Peyer's patch (tissue), 4 donors: ENCODE data around the gene TTC27.

Experiments used
- POLR2A ChIP-seq, 2 donors: fragments of 450-650 bp; IDR thresholded peaks; one replicate each; pipeline ENCODE4 v1.5.1; 2017; ENCODE audit warnings: antibody characterized with exemption in 2 of 2, mild to moderate bottlenecking in 2 of 2, moderate library complexity in 2 of 2
- TF ChIP-seq, protein P1 (sequence below), 6 experiments: fragments of 450-650 bp in 4 of 6; fragments of 200-600 bp in 2 of 6; sonication (generic) in 1 of 6; IDR thresholded peaks; one replicate each; pipeline ENCODE4 v1.5.1; 2017 to 2019; ENCODE audit warnings: antibody characterized with exemption in 6 of 6, mild to moderate bottlenecking in 3 of 6, moderate library complexity in 1 of 6

DNA sequence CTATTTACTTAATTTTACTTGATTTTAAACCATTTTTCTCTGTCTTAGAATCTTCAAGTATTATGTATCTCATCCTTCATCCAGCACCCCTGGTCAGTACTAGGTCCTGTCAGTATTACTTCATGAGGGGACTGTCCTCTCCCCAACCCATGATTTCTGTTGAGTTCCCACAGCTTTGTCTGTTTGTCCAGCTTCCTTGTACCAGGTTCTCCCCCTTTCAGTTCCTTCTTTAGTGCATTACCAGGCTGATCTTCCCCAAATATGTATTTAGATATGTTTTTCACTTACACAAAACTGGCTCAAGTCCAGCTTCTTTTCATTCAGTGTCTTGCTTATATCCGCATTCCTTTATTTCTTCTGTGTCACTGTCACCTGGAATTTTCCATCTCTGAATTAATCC, 13.8 kb upstream of the TTC27 start:
- TF ChIP-seq, protein P1, sequence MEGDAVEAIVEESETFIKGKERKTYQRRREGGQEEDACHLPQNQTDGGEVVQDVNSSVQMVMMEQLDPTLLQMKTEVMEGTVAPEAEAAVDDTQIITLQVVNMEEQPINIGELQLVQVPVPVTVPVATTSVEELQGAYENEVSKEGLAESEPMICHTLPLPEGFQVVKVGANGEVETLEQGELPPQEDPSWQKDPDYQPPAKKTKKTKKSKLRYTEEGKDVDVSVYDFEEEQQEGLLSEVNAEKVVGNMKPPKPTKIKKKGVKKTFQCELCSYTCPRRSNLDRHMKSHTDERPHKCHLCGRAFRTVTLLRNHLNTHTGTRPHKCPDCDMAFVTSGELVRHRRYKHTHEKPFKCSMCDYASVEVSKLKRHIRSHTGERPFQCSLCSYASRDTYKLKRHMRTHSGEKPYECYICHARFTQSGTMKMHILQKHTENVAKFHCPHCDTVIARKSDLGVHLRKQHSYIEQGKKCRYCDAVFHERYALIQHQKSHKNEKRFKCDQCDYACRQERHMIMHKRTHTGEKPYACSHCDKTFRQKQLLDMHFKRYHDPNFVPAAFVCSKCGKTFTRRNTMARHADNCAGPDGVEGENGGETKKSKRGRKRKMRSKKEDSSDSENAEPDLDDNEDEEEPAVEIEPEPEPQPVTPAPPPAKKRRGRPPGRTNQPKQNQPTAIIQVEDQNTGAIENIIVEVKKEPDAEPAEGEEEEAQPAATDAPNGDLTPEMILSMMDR (IDR thresholded peaks at IDR 0.05), result no peak
- no peak for TF ChIP-seq POLR2A (IDR thresholded peaks at IDR 0.05)
